PFSK-1 (cell line): ENCODE data around the gene BEAN1.

Experiments
- FOXP2 ChIP-seq: optimal IDR thresholded peaks from 2 replicates; pipeline ENCODE3; 2011; ENCODE audit warnings: borderline replicate concordance, control low read depth, inconsistent platforms; ENCODE audit not compliant: insufficient read depth; ENCODE audit errors: extremely low read length, extremely low read depth
- POLR2AphosphoS5 ChIP-seq: IDR thresholded peaks from 2 replicates; pipeline ENCODE4 v1.6.1; 2012; ENCODE audit warnings: low read depth, mild to moderate bottlenecking, control low read depth, low read length, moderate library complexity
- REST ChIP-seq, 2 experiments: IDR thresholded peaks; 2 replicates each; pipeline versions ENCODE4 v1.6.1 to v1.8.0; 2011 to 2012; ENCODE audit warnings: low read depth in 2 of 2, low read length in 2 of 2, control low read depth in 1 of 2, inconsistent platforms in 1 of 2, mild to moderate bottlenecking in 1 of 2, moderate library complexity in 1 of 2; ENCODE audit not compliant: insufficient read depth in 1 of 2
- SIN3A ChIP-seq: IDR thresholded peaks from 2 replicates; pipeline ENCODE4 v1.6.1; 2012; ENCODE audit warnings: mild to moderate bottlenecking, low read length, moderate library complexity, borderline replicate concordance; ENCODE audit not compliant: insufficient read depth
- TAF1 ChIP-seq: IDR thresholded peaks from 2 replicates; pipeline ENCODE4 v1.6.1; 2012; ENCODE audit warnings: low read length, control low read depth, borderline replicate concordance; ENCODE audit not compliant: insufficient read depth

Gene BEAN1

GRCh38 chr16:66471716-66472393 lies 44.8 kb downstream of the BEAN1 start:
- TF ChIP-seq POLR2AphosphoS5, result no peak
- no peak for TF ChIP-seq REST (IDR thresholded peaks at IDR 0.05; ENCODE audit: insufficient read depth in 1 of 2, low read depth in 2 of 2, low read length in 2 of 2)
- no peak for TF ChIP-seq SIN3A
- no peak for TF ChIP-seq TAF1
- no peak for TF ChIP-seq FOXP2

- TF ChIP-seq TAF1, result no peak
Observed at GRCh38 chr16:66473051-66473571, 46.0 kb downstream of the BEAN1 start.

GRCh38 chr16:66473654-66474519 lies 46.8 kb downstream of the BEAN1 start:
- no peak for TF ChIP-seq TAF1
- no peak for TF ChIP-seq POLR2AphosphoS5
- no peak for TF ChIP-seq FOXP2

- TF ChIP-seq FOXP2 (no peak), POLR2AphosphoS5 (no peak), TAF1 (no peak), SIN3A (no peak), REST (IDR thresholded peaks at IDR 0.05; ENCODE audit: insufficient read depth in 1 of 2, low read depth in 2 of 2, low read length in 2 of 2) (no peak)
Observed at GRCh38 chr16:66474750-66475199, 47.7 kb downstream of the BEAN1 start.

GRCh38 chr16:66475232-66475631 lies 48.1 kb downstream of the BEAN1 start:
- TF ChIP-seq SIN3A (no peak), FOXP2 (no peak), POLR2AphosphoS5 (no peak), TAF1 (no peak), REST (IDR thresholded peaks at IDR 0.05; ENCODE audit: insufficient read depth in 1 of 2, low read depth in 2 of 2, low read length in 2 of 2) (no peak)
